GM04503 (cell line): ENCODE data around the gene OBP2B.

Source experiments
- DNase-seq: peaks from one replicate; pipeline ENCODE4 v3.0.0-alpha.2; 2012; ENCODE audit warnings: low read depth

The OBP2B gene

DNA sequence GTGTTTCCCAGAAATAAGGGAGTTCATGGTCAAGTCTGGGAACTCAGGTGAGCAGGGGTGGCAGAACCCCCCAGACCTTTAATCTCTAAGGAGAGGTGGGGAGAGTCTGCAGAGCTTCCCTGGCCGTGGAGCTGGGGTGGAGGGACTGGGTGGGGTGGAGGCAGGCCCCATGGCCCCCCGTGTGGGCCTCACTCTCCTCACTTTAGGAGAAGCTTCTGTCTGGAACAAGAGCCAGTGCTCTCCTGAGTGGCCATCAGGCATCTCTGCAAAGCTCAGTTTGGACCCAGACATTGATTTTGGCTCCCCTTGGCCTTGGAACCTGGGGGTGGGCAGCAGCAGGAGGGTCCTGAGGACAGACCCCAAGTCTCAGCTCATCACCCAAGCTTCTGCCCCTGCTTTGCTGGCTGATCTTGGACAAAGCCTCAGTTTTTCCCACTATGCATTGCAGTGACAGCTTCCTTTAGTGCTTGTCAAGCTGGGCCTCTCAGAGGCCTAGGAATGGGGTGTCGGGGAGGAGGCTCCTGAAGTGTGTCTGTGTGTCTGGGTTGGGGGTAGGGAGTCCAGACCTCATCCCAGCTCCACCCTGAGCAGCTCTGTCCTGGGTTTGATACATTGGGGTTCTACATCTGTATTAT, 41.8 kb downstream of the OBP2B start:
- no peak for DNase-seq

DNA sequence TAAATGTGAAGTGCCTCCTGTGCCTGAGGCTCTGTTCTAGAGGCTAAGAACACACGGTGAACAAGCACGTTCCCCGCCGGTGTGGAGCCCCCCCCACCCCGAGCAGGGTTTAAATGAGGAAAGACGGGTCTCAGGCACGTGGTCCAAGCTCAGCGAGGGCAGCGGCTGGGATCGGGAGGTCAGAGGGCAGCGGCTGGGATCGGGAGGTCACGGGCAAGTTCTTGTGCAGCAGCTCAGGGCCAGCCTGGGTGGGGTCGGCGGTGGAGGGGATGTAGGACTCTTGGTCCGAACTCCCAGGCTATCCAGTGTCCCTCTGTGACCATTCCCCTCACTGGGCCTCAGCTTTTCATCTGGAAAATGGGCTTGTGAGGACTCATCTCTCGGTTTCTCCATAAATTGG, 42.7 kb downstream of the OBP2B start:
- no peak for DNase-seq

DNA sequence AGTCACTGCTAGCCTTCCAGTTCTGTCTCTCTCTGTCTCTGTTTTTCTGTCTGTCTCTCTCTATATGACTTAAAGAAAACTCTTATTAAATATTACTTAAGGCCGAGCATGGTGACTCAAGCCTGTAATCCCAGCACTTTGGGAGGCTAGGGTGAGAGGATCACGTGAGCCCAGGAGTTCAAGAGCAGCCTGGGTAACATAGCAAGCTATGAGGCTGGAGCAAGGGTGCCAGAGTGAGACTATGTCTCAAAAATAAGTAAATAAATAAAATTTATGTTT, 43.7 kb downstream of the OBP2B start:
- no peak for DNase-seq

DNA sequence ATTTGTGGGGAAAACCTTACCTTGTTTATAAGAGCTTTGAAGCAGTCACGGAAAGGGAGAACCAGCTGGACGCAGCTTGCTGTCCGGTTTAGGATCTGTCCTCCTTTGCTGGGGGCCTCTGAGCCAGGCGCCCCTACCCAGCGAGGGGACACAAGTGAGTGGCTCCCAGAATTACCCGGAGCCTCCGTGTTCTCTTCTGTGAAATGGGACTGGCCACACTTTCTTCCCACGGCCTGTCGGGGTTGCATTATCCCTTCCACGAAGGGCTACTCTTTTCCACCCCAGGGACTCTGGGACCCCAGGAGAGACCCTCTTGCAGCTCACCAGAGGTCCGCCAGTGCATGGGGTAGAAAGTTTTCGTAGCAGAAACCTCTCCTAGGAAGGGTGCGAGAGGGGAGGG, 44.9 kb downstream of the OBP2B start:
- DNase-seq: no peak

DNA sequence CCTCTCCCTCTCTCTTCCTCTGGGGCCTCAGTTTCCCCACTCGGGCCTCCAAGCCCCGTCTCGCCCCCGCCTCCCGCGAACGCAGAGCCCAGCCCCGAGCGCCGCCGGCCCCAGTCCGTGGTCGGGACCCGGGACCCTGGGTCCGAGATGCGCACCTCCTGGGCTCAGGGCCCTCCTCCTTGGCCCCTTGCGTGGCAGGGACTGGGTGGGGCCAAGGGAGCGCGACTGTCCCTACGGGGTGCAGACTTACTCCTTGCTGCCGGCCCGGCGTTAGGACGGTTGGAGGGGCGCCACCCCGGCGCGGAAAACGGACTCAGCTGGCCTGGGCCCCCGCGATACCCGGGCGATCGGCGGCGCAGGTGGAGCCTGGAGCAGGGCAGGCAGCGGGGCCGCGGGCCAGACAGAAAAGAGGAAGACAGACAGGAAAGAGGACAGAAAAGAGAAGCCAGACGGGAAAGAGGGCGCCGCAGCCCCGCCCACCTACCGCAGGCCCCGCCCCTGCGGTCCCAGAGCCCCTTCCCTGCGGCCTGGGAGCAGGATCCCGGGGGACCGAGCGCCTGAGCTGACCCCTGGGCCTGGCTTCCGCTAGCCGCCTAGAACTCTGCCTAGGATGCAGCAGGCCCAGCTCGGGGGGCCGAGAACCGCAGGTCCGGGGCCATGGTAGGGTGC, 45.4 kb downstream of the OBP2B start, which contains the start of gene GBGT1:
GBGT1 (minus strand) TSS at position 411 of the 669 bp plus-strand sequence. CDS start 1,502 bp downstream, outside the sequence.
- DNase-seq: no peak

DNA sequence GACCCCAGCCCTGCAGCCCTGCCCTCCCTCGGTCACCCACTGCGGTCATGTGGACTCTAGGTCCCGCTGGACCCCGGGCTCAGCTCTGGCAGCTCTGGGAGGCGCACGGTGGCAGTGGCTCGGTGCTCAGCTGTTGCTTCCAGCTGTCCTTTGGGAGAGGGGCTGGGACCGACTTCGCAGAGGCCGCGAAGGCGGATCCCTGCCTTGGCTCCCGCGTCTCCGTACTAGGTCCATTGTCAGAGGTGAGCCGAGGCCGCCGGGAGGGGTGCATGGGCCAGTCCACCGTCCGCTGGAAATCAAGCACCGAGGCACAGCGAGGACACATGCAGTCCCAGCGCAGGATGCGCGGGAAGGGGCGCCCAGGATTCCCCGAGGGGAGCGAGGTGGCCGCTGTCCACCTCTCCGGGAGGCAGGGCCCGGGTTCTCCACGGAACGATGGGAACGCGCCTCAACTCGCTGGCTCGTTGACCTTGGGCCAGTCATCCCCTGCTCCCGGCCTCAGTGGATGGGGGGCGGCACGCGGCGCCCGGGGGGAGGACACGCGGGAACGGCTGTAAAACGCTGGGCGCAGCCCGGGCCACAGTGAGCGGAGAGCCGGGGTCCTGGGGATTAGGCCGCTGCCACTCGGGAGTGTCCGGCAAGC, 46.1 kb downstream of the OBP2B start:
- no peak for DNase-seq

DNA sequence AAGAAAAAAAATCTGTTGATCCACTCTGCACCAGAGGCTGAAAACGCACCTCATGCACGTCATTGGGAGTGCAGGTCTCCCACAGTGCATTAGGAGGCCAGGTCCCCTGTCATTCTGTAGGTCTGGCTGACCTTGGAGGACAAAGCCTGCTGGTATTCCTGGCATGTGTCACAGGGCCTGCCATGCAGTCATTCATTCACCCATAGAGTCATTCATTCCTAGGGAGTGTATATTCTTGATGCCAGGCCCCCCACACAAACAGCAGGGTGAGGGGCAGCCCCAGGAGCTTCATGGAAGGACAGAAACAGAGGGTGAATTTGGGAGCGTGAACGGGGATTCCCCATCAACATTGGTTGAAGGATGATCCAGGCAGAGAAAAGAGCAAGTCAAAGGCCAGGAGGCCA, 47.5 kb downstream of the OBP2B start:
- DNase-seq: no peak

DNA sequence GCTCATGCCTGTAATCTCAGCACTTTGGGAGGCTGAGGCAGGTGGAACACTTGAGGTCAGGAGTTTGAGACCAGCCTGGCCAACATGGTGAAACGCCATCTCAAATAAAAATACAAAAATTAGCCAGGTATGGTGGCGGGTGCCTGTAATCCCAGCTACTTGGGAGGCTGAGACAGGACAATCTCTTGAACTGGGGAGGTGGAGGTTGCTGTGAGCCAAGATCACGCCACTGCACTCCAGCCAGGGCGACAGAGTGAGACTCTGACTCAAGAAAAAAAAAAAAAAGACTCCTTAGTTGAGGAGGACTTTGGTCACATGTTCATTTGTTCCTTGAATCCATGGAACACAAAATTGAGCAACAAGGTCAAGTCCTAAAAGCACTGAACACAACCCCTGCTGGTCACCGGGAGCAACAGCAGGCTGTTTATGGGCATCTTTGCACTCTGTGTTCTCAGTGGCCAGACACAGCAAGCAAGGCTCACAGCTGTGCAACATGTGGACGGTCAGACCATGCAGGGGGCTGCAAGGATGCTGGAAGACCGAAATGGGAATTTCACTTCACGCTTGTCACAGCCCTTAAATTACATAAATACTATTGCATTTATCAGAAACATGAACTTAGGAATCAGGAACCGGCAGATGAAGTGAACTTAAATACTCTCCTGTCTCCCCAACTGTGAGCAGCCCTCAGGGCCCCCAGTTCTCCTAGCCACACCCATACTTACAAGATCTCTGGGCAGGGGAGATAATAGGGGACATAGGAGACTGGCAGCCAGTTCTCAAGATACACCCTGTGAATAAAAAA, 48.1 kb downstream of the OBP2B start:
- peak; percentile 55 for DNase-seq

DNA sequence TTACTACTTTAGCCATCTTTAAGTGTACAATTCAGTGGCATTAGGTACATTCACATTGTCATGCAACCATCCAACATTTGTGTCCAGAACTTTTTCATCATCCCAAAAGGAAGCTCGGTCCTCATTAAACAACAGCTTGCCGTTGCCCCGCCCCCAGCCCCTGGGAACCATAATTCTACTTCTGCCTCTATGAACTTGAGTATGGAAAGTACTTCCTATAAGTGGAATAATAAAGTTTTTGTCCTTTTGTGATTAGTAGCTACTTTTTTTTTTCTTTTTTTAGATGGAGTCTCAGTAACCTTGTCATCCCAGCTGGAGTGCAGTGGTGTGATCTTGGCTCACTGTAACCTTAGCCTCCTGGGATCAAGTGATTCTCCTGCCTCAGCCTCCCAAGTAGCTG, 50.4 kb downstream of the OBP2B start:
- no peak for DNase-seq
